ENCODE results near the gene PDC.
"Not testable (repeated sequence)": the region's sequence is repeated elsewhere in the genome, so short reads cannot be mapped to it uniquely, and the experiment has no call there.

PDC gene

DNA sequence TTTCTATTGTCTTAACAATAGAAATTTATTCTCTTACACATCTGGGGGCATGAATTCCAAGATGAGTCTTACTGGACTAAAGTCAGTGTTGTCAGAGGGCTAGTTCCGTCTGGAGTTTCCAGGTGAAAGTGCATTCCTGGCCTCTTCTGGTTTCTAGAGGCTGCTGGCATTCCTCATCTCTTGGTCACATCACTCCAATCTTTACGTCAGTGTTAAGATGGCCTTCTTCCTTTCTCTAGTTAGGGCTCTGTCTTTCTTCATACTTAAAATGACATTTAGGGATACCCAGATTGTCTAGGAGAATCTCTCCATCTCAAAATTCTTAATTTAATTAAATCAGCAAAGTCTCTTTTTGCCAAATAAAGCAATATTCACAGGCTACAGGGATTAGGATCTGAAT lies 13.3 kb upstream of the PDC start:
- TF ChIP-seq, protein P1, sequence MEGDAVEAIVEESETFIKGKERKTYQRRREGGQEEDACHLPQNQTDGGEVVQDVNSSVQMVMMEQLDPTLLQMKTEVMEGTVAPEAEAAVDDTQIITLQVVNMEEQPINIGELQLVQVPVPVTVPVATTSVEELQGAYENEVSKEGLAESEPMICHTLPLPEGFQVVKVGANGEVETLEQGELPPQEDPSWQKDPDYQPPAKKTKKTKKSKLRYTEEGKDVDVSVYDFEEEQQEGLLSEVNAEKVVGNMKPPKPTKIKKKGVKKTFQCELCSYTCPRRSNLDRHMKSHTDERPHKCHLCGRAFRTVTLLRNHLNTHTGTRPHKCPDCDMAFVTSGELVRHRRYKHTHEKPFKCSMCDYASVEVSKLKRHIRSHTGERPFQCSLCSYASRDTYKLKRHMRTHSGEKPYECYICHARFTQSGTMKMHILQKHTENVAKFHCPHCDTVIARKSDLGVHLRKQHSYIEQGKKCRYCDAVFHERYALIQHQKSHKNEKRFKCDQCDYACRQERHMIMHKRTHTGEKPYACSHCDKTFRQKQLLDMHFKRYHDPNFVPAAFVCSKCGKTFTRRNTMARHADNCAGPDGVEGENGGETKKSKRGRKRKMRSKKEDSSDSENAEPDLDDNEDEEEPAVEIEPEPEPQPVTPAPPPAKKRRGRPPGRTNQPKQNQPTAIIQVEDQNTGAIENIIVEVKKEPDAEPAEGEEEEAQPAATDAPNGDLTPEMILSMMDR (IDR thresholded peaks at IDR 0.05; ENCODE audit: low read length, missing control alignments), result no peak
- H3K4me3 ChIP-seq (replicated peaks; ENCODE audit: low read depth, low read length), result no peak overlapping the region
- peak; percentile 67 for DNase-seq (ENCODE audit: low read depth)

- TF ChIP-seq, protein P1 (IDR thresholded peaks at IDR 0.05; ENCODE audit: low read length, missing control alignments), result no peak
- DNase-seq (ENCODE audit: low read depth), result no peak
- no peak overlapping the region for H3K4me3 ChIP-seq (replicated peaks; ENCODE audit: low read depth, low read length)
These were observed 12.1 kb upstream of the PDC start for GRCh38 chr1:186473047-186473446.

DNA sequence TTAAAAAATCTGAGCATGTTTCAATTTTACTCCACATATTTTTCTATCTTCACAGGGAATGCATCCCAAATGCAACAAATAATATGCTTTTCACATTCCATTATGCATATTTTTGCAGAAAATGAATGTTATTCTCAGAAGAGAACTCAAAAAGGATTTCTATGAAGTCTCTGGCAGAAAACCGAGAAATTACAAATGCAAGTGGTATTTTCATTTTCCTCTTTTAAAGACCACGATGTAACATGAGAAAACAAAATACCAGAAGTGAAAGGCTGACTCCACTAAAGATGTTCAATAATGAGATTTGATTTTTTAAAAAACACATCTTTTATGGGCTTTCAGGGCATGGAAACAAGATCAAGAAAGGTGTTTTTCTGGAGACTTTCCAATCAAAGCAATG lies 5.0 kb upstream of the PDC start:
- TF ChIP-seq, protein P1 (IDR thresholded peaks at IDR 0.05; ENCODE audit: low read length, missing control alignments), result no peak
- no peak for DNase-seq (ENCODE audit: low read depth)
- H3K4me3 ChIP-seq (replicated peaks; ENCODE audit: low read depth, low read length), result no peak overlapping the region

GRCh38 chr1:186465491-186465890 lies 4.6 kb upstream of the PDC start:
- DNase-seq (ENCODE audit: low read depth); H3K4me3 ChIP-seq (replicated peaks; ENCODE audit: low read depth, low read length): not testable (repeated sequence)

DNA sequence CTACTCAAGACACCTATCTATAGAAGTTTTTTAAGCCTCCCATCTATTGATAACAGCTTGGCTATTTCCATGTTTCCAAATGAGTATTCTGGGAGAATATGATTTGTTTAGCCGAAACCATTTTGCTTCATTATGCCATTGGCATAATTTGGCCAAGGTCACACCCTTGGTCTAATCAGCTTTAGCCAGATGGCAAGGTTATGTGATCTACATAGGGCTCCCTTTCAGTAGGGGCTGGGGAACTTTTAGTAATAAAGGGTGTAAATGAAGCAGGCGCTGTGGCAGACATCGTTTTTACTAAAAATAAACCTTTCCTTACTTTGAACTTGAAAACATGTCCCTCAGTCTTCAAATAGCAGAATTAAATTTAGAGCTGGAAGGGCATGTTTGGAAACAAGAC lies 3.0 kb upstream of the PDC start:
- no peak overlapping the region for H3K4me3 ChIP-seq (replicated peaks; ENCODE audit: low read depth, low read length)
- TF ChIP-seq, protein P1 (IDR thresholded peaks at IDR 0.05; ENCODE audit: low read length, missing control alignments), result no peak
- DNase-seq (ENCODE audit: low read depth), result no peak

- TF ChIP-seq, protein P1 (IDR thresholded peaks at IDR 0.05; ENCODE audit: low read length, missing control alignments), result no peak
- H3K4me3 ChIP-seq (replicated peaks; ENCODE audit: low read depth, low read length), result no peak overlapping the region
- DNase-seq (ENCODE audit: low read depth), result no peak
These were observed 2.6 kb upstream of the PDC start for GRCh38 chr1:186463511-186463910.

- not testable (repeated sequence) for H3K4me3 ChIP-seq (replicated peaks; ENCODE audit: low read depth, low read length); DNase-seq (ENCODE audit: low read depth)
These were observed 1.8 kb downstream of the PDC start for GRCh38 chr1:186459161-186459560.

GRCh38 chr1:186456729-186457255 lies 4.1 kb downstream of the PDC start:
- DNase-seq (ENCODE audit: low read depth), result no peak
- no peak overlapping the region for H3K4me3 ChIP-seq (replicated peaks; ENCODE audit: low read depth, low read length)
- TF ChIP-seq, protein P1 (IDR thresholded peaks at IDR 0.05; ENCODE audit: low read length, missing control alignments), result no peak

Measured in fibroblast of pulmonary artery (primary cell).